Tibial artery (tissue), 4 donors: ENCODE results near the gene SPIB.

Experiments
- DNase-seq, 2 donors: peaks; one replicate each; pipeline ENCODE4 v3.0.0-alpha.2; 2019
- H3K27ac ChIP-seq, 2 donors: fragments of 200-600 bp; sonication (generic) in 1 of 2; 1 replicate in 1 of 2; 2 replicates in 1 of 2; pipeline ENCODE4 v1.5.1; 2018 to 2019; ENCODE audit warnings: mild to moderate bottlenecking in 1 of 2
- H3K27me3 ChIP-seq, 2 donors: fragments of 200-600 bp; sonication (generic) in 1 of 2; one replicate each; pipeline versions ENCODE4 v1.5.1 to v1.6.0; 2016 to 2019
- H3K36me3 ChIP-seq, 3 donors: fragments of 200-600 bp; sonication (generic) in 2 of 3; one replicate each; pipeline ENCODE4 v1.5.1; 2016 to 2019; ENCODE audit warnings: mild to moderate bottlenecking in 2 of 3
- H3K4me1 ChIP-seq, 4 donors: fragments of 200-600 bp; sonication (generic) in 2 of 4; 1 replicate in 3 of 4; 2 replicates in 1 of 4; pipeline ENCODE4 v1.5.1; 2016 to 2019
- H3K4me3 ChIP-seq, 2 donors: fragments of 200-600 bp; sonication (generic) in 1 of 2; 1 replicate in 1 of 2; 2 replicates in 1 of 2; pipeline ENCODE4 v1.5.1; 2018 to 2019; ENCODE audit warnings: mild to moderate bottlenecking in 2 of 2
- H3K9me3 ChIP-seq, 3 donors: fragments of 200-600 bp; sonication (generic) in 1 of 3; one replicate each; pipeline ENCODE4 v1.5.1; 2016 to 2019
- CTCF ChIP-seq, 2 experiments: fragments of 200-600 bp in 1 of 2; fragments of 450-650 bp in 1 of 2; IDR thresholded peaks; one replicate each; pipeline ENCODE4 v1.5.1; 2017 to 2019; ENCODE audit warnings: antibody characterized with exemption in 2 of 2, mild to moderate bottlenecking in 1 of 2, moderate library complexity in 1 of 2
- intact Hi-C: fragments of 100-400 bp; cut with DNase I; formaldehyde crosslinking; loops from one replicate; pipeline ENCODE4 v1.15.0; 2023; ENCODE audit warnings: low total_unique reads

The SPIB gene

GRCh38 chr19:50447750-50448149 lies 29.0 kb downstream of the SPIB start:
- H3K27me3 ChIP-seq: peaks cover 0 to 20% of the 10 kb centered on the region in 2 donors
- H3K9me3 ChIP-seq: no peaks in the 10 kb centered on the region
- TF ChIP-seq CTCF (IDR thresholded peaks at IDR 0.05): no peak
- DNase-seq: no peak
- no peaks in the 10 kb centered on the region for H3K36me3 ChIP-seq
- intact Hi-C loops: no loop called here
- no peak overlapping the region for H3K27ac ChIP-seq
- no peak overlapping the region for H3K4me3 ChIP-seq
- H3K4me1 ChIP-seq: no peaks in the 10 kb centered on the region

GRCh38 chr19:50449236-50449899 lies 30.6 kb downstream of the SPIB start:
- Histone ChIP-seq H3K36me3 (no peaks in the 10 kb centered on the region), H3K4me1 (no peaks in the 10 kb centered on the region), H3K27ac (no peak overlapping the region), H3K27me3 (peaks cover 0 to 22% of the 10 kb centered on the region in 2 donors), H3K4me3 (no peak overlapping the region), H3K9me3 (no peaks in the 10 kb centered on the region)
- intact Hi-C loops: no loop called here
- no peak for DNase-seq
- no peak for TF ChIP-seq CTCF (IDR thresholded peaks at IDR 0.05)

- no peaks in the 10 kb centered on the region for H3K9me3 ChIP-seq
- intact Hi-C loops: no loop called here
Observed at GRCh38 chr19:50450369-50451222, 31.9 kb downstream of the SPIB start.

GRCh38 chr19:50451223-50451534 lies 32.4 kb downstream of the SPIB start:
- Histone ChIP-seq H3K36me3 (no peaks in the 10 kb centered on the region), H3K9me3 (no peaks in the 10 kb centered on the region), H3K4me3 (no peak overlapping the region), H3K4me1 (no peaks in the 10 kb centered on the region), H3K27me3 (peaks cover 0 to 24% of the 10 kb centered on the region in 2 donors), H3K27ac (no peak overlapping the region)
- intact Hi-C loops: no loop called here
- no peak for TF ChIP-seq CTCF (IDR thresholded peaks at IDR 0.05)
- no peak for DNase-seq

More at GRCh38 chr19:50450369-50451222, 31.9 kb downstream of the SPIB start:
- peaks cover 0 to 28% of the 10 kb centered on the region in 2 donors for H3K27me3 ChIP-seq
- no peaks in the 10 kb centered on the region for H3K36me3 ChIP-seq
- no peak for TF ChIP-seq CTCF (IDR thresholded peaks at IDR 0.05)
- no peak overlapping the region for H3K4me3 ChIP-seq
- no peak overlapping the region for H3K27ac ChIP-seq
- no peak for DNase-seq
- no peaks in the 10 kb centered on the region for H3K4me1 ChIP-seq

- no peak for DNase-seq
- Histone ChIP-seq H3K36me3 (no peaks in the 10 kb centered on the region), H3K27me3 (peaks cover 0 to 43% of the 10 kb centered on the region in 2 donors), H3K4me3 (no peak overlapping the region), H3K27ac (no peak overlapping the region), H3K4me1 (no peaks in the 10 kb centered on the region), H3K9me3 (no peaks in the 10 kb centered on the region)
- intact Hi-C loops: no loop called here
- TF ChIP-seq CTCF (IDR thresholded peaks at IDR 0.05): no peak
Observed at GRCh38 chr19:50453243-50453642, 34.5 kb downstream of the SPIB start.
